Right lobe of liver (tissue), 6 donors: ENCODE data around the gene HOXB4. TPM values are rescaled to one million over a fixed set of nuclear protein-coding genes. Genes with fewer than 3 reads are reported as not detected.

ENCODE experiments used
- ATAC-seq, 4 donors: fragments of 200-7000 bp; cut with Tn5 transposase; one replicate each; pipeline ENCODE4 v1.9.1; 2020; ENCODE audit warnings: mild to moderate bottlenecking in 4 of 4, moderate library complexity in 4 of 4
- DNase-seq, 3 donors: peaks; one replicate each; pipeline ENCODE4 v3.0.0-alpha.2; 2020
- H3K27ac ChIP-seq, 3 donors: fragments of 200-600 bp; one replicate each; pipeline ENCODE4 v1.8.0; 2022
- H3K27me3 ChIP-seq, 2 donors: fragments of 200-600 bp; one replicate each; pipeline ENCODE4 v1.8.0; 2022
- H3K36me3 ChIP-seq, 4 donors: fragments of 200-600 bp; sonication (generic) in 1 of 4; one replicate each; pipeline versions ENCODE4 v1.5.1 to v1.8.0; 2017 to 2022; ENCODE audit warnings: control low read depth in 1 of 4
- H3K4me1 ChIP-seq, 4 donors: fragments of 200-600 bp; sonication (generic) in 1 of 4; one replicate each; pipeline versions ENCODE4 v1.5.1 to v1.8.0; 2017 to 2022; ENCODE audit warnings: control low read depth in 1 of 4
- H3K4me3 ChIP-seq, 3 donors: fragments of 200-600 bp; one replicate each; pipeline ENCODE4 v1.8.0; 2022
- H3K9me3 ChIP-seq, 4 donors: fragments of 200-600 bp; sonication (generic) in 1 of 4; one replicate each; pipeline versions ENCODE4 v1.5.1 to v1.8.0; 2017 to 2022; ENCODE audit warnings: control low read depth in 1 of 4
- CTCF ChIP-seq, 4 donors: fragments of 200-600 bp in 3 of 4; fragments of 450-650 bp in 1 of 4; IDR thresholded peaks; one replicate each; pipeline versions ENCODE4 v1.5.1 to v1.8.0; 2016 to 2022; ENCODE audit warnings: antibody characterized with exemption in 4 of 4, mild to moderate bottlenecking in 2 of 4
- POLR2A ChIP-seq: fragments of 450-650 bp; IDR thresholded peaks from one replicate; pipeline ENCODE4 v1.6.1; 2017; ENCODE audit warnings: antibody characterized with exemption, mild to moderate bottlenecking
- WGBS: methylation state at CpG from one replicate; pipeline ENCODE4 v1.1.6; 2018; ENCODE audit warnings: low coverage, low lambda C conversion rate; ENCODE audit not compliant: insufficient coverage; ENCODE audit errors: missing lambda C conversion rate; 5-methylcytosine and 5-hydroxymethylcytosine counted together
- intact Hi-C, 2 donors: fragments of 100-400 bp; cut with DNase I; formaldehyde crosslinking; loops; one replicate each; pipeline versions ENCODE4 v1.11.2 to v1.14.1; 2022
- total RNA-seq, 6 experiments: library from RNA; depleted of rRNA in 2 of 6; stranded (reverse); fragments of >200 nt in 2 of 6; fragmentation: NEBNext Ultra II Directional in 3 of 6; extraction: Animal tissue kit (Norgen Biotek cat#: 25700) in 3 of 6; gene quantifications; one replicate each; pipeline versions ENCODE4 v1.1.0 to v1.2.4, GENCODE V29; 2016 to 2023
- donor health status: DM: no; HTN: yes; CAD: no.
- donor health status: DM: no; HTN: no; CAD: no.
- donor health status: DM: no; HTN: no; CAD: no.
- donor health status: DM: no; HTN: yes; CAD: no.
- donor health status: DM: no; HTN: yes; CAD: no.

Gene HOXB4
- total RNA-seq, 6 experiments from 2014 or later = 0.31 to 1.1 (median 0.68) TPM

- H3K4me3 ChIP-seq = no peak overlapping the region
- no peaks in the 10 kb centered on the region for H3K27me3 ChIP-seq
- no peak overlapping the region for H3K27ac ChIP-seq
- peak in 1 of 4 donors; percentile 26 for ATAC-seq
- 50% methylated on average over 4 of the region's 8 CpGs for WGBS
- intact Hi-C loops = no loop called here
- no peak for DNase-seq
- no peaks in the 10 kb centered on the region for H3K4me1 ChIP-seq
- no peaks in the 10 kb centered on the region for H3K9me3 ChIP-seq
- no peaks in the 10 kb centered on the region for H3K36me3 ChIP-seq
- TF ChIP-seq CTCF (IDR thresholded peaks at IDR 0.05) (no peak), POLR2A (no peak)
Observed at GRCh38 chr17:48532261-48532660, 45.9 kb downstream of the HOXB4 start.

- intact Hi-C loops = no loop called here
- no peaks in the 10 kb centered on the region for H3K4me1 ChIP-seq
- DNase-seq (no peak), ATAC-seq (no peak)
- H3K4me3 ChIP-seq = no peak within 1 kb of the TSS
- WGBS = 64% methylated on average over 15 of the region's 15 CpGs
- no peak for TF ChIP-seq POLR2A
- TF ChIP-seq CTCF (IDR thresholded peaks at IDR 0.05) = no peak
- H3K9me3 ChIP-seq = no peaks in the 10 kb centered on the region
- H3K27ac ChIP-seq = no peak within 1 kb of the TSS
- no peaks in the 10 kb centered on the region for H3K36me3 ChIP-seq
- H3K27me3 ChIP-seq = no peaks in the 10 kb centered on the region
Observed at GRCh38 chr17:48530887-48531272, 47.3 kb downstream of the HOXB4 start, which contains the start of gene HOXB1. Gene HOXB1, minus strand, starts transcription at chr17:48531011. Its CDS starts 107 bp downstream, at chr17:48530904.

GRCh38 chr17:48530208-48530886 lies 47.8 kb downstream of the HOXB4 start:
- TF ChIP-seq POLR2A = no peak
- TF ChIP-seq CTCF (IDR thresholded peaks at IDR 0.05) = no peak
- H3K27ac ChIP-seq = no peak overlapping the region
- no peaks in the 10 kb centered on the region for H3K4me1 ChIP-seq
- intact Hi-C loops = no loop called here
- no peaks in the 10 kb centered on the region for H3K36me3 ChIP-seq
- WGBS = 62% methylated on average over 15 of the region's 37 CpGs
- DNase-seq = no peak
- no peak for ATAC-seq
- H3K9me3 ChIP-seq = no peaks in the 10 kb centered on the region
- no peaks in the 10 kb centered on the region for H3K27me3 ChIP-seq
- no peak overlapping the region for H3K4me3 ChIP-seq

GRCh38 chr17:48529683-48530009 lies 48.5 kb downstream of the HOXB4 start:
- no peak for TF ChIP-seq POLR2A
- TF ChIP-seq CTCF (IDR thresholded peaks at IDR 0.05) = no peak
- ATAC-seq (no peak), DNase-seq (no peak)
- Histone ChIP-seq H3K27ac (no peak overlapping the region), H3K36me3 (no peaks in the 10 kb centered on the region), H3K4me3 (no peak overlapping the region), H3K9me3 (no peaks in the 10 kb centered on the region), H3K4me1 (no peaks in the 10 kb centered on the region), H3K27me3 (no peaks in the 10 kb centered on the region)
- intact Hi-C loops = no loop called here
- WGBS = 50% methylated on average over 2 of the region's 11 CpGs
